IMR-90 (cell line): ENCODE results near the gene CIAO2A. TPM values are rescaled to one million over a fixed set of nuclear protein-coding genes. Genes with fewer than 3 reads are reported as not detected.

ENCODE experiments used
- ATAC-seq: fragments of 200-7000 bp; cut with Tn5 transposase; 2 replicates; pipeline ENCODE4 v1.9.1; 2020; ENCODE audit warnings: low read depth, mild to moderate bottlenecking, moderate library complexity
- BruUV-seq: library from RNA; stranded (reverse); fragments of 400-500 nt; replicated peaks from 2 replicates; lab custom pipeline; 2021; lab: Mats Ljungman, UMichigan
- CTCF ChIA-PET: fragments of 300-600 bp; formaldehyde crosslinking; extraction: SDS; loops from one replicate; lab custom pipeline; 2021; ENCODE audit warnings: antibody characterized with exemption; lab: Yijun Ruan, JAX
- POLR2A ChIA-PET: fragments of 300-600 bp; sonication (Branson Sonifier 250); formaldehyde crosslinking; loops from one replicate; lab custom pipeline; 2022; ENCODE audit warnings: antibody characterized with exemption; ENCODE audit not compliant: unreplicated experiment; lab: Charles Lee
- DNase-seq: peaks from one replicate; pipeline ENCODE4 v3.0.0; 2013
- H2AFZ ChIP-seq: replicated peaks from 2 replicates; pipeline ENCODE3; 2013; ENCODE audit warnings: low read length, mild to moderate bottlenecking; ENCODE audit not compliant: poor library complexity
- H2AK5ac ChIP-seq: 2 replicates; pipeline ENCODE4 v1.6.1; 2013; ENCODE audit warnings: low read depth, low read length, inconsistent platforms
- H2AK9ac ChIP-seq: replicated peaks from 2 replicates; pipeline ENCODE3; 2013; ENCODE audit warnings: mild to moderate bottlenecking, low read depth, low read length, moderate library complexity; ENCODE audit not compliant: poor library complexity
- H2BK120ac ChIP-seq: 2 replicates; pipeline ENCODE4 v1.6.1; 2013; ENCODE audit warnings: low read depth, low read length, inconsistent platforms
- H2BK15ac ChIP-seq: 3 replicates; pipeline ENCODE4 v1.6.1; 2013; ENCODE audit warnings: low read depth, low read length, inconsistent platforms
- H2BK20ac ChIP-seq: 2 replicates; pipeline ENCODE4 v1.6.1; 2013; ENCODE audit warnings: low read depth, mild to moderate bottlenecking, inconsistent platforms, low read length, moderate library complexity
- H2BK5ac ChIP-seq: 2 replicates; pipeline ENCODE4 v1.6.1; 2013; ENCODE audit warnings: mild to moderate bottlenecking, low read depth, low read length, inconsistent platforms; ENCODE audit not compliant: poor library complexity, severe bottlenecking
- H3K14ac ChIP-seq: replicated peaks from 2 replicates; pipeline ENCODE4 v1.6.1; 2013; ENCODE audit warnings: low read depth, low read length, inconsistent platforms
- H3K18ac ChIP-seq: 2 replicates; pipeline ENCODE4 v1.6.1; 2013; ENCODE audit warnings: low read depth, low read length, control low read depth
- H3K23ac ChIP-seq: 2 replicates; pipeline ENCODE4 v1.6.1; 2013; ENCODE audit warnings: low read depth, low read length, inconsistent platforms
- H3K27ac ChIP-seq: 2 replicates; pipeline ENCODE4 v1.5.1; 2013; ENCODE audit warnings: mild to moderate bottlenecking, control low read depth, low read length; ENCODE audit not compliant: insufficient read depth
- H3K27me3 ChIP-seq: 2 replicates; pipeline ENCODE4 v1.6.1; 2013; ENCODE audit warnings: low read length; ENCODE audit not compliant: control insufficient read depth, insufficient read depth
- H3K36me3 ChIP-seq: 2 replicates; pipeline ENCODE4 v1.6.1; 2013; ENCODE audit warnings: low read length, mixed read lengths; ENCODE audit not compliant: control insufficient read depth, insufficient read depth
- H3K4ac ChIP-seq: 2 replicates; pipeline ENCODE4 v1.6.1; 2013; ENCODE audit warnings: low read depth, low read length, inconsistent platforms
- H3K4me1 ChIP-seq: 2 replicates; pipeline ENCODE4 v1.6.1; 2013; ENCODE audit warnings: low read length, mixed read lengths; ENCODE audit not compliant: control insufficient read depth, insufficient read depth
- H3K4me2 ChIP-seq: 2 replicates; pipeline ENCODE4 v1.6.1; 2013; ENCODE audit warnings: low read depth, mild to moderate bottlenecking, control low read depth, low read length, moderate library complexity
- H3K4me3 ChIP-seq: 2 replicates; pipeline ENCODE4 v1.5.1; 2013; ENCODE audit warnings: low read depth, mild to moderate bottlenecking, control low read depth, low read length, moderate library complexity; ENCODE audit not compliant: insufficient read depth
- H3K56ac ChIP-seq: 2 replicates; pipeline ENCODE4 v1.6.1; 2013; ENCODE audit warnings: low read length, inconsistent platforms; ENCODE audit not compliant: insufficient read depth; ENCODE audit errors: extremely low read depth
- H3K79me1 ChIP-seq, 2 experiments: 2 replicates each; pipeline ENCODE4 v1.6.1; 2013; ENCODE audit warnings: low read length in 2 of 2, inconsistent platforms in 1 of 2, low read depth in 1 of 2
- H3K9ac ChIP-seq: 2 replicates; pipeline ENCODE4 v1.6.1; 2013; ENCODE audit warnings: low read depth, low read length, control low read depth
- H3K9me1 ChIP-seq: 2 replicates; pipeline ENCODE4 v1.6.1; 2013; ENCODE audit warnings: low read length, inconsistent platforms; ENCODE audit not compliant: insufficient read depth
- H3K9me3 ChIP-seq: 2 replicates; pipeline ENCODE4 v1.6.1; 2013; ENCODE audit warnings: low read length; ENCODE audit not compliant: control insufficient read depth, insufficient read depth
- H4K20me1 ChIP-seq: 2 replicates; pipeline ENCODE4 v1.6.1; 2013; ENCODE audit warnings: low read length, inconsistent platforms; ENCODE audit not compliant: insufficient read depth
- H4K5ac ChIP-seq: 2 replicates; pipeline ENCODE4 v1.6.1; 2013; ENCODE audit warnings: mild to moderate bottlenecking, low read depth, low read length, control low read depth
- H4K8ac ChIP-seq, 2 experiments: 2 replicates each; pipeline ENCODE4 v1.6.1; 2013; ENCODE audit warnings: low read depth in 2 of 2, low read length in 2 of 2, control low read depth in 1 of 2, inconsistent platforms in 1 of 2
- H4K91ac ChIP-seq: 2 replicates; pipeline ENCODE4 v1.6.1; 2013; ENCODE audit warnings: low read depth, low read length, inconsistent platforms; ENCODE audit not compliant: insufficient read depth
- CEBPB ChIP-seq: IDR thresholded peaks from 2 replicates; pipeline ENCODE4 v1.6.1; 2012; ENCODE audit warnings: low read depth, low read length, improper control_type of control experiment
- CHD1 ChIP-seq: IDR thresholded peaks from 2 replicates; pipeline ENCODE4 v1.6.1; 2012; ENCODE audit warnings: low read depth, low read length, improper control_type of control experiment
- CTCF ChIP-seq: conservative IDR thresholded peaks from 2 replicates; pipeline ENCODE4 v1.5.1; 2012; ENCODE audit warnings: mild to moderate bottlenecking, low read depth, low read length, improper control_type of control experiment
- ELK1 ChIP-seq: fragments of 150-350 bp; IDR thresholded peaks from 2 replicates; pipeline ENCODE4 v1.6.1; 2016; ENCODE audit warnings: low read depth, mild to moderate bottlenecking, low read length, moderate library complexity, borderline replicate concordance
- FOS ChIP-seq: fragments of 150-350 bp; IDR thresholded peaks from 2 replicates; pipeline ENCODE4 v1.6.1; 2016; ENCODE audit warnings: low read depth, low read length
- MAFK ChIP-seq: IDR thresholded peaks from 2 replicates; pipeline ENCODE4 v1.6.1; 2012; ENCODE audit warnings: low read depth, low read length, improper control_type of control experiment
- MAZ ChIP-seq: IDR thresholded peaks from 2 replicates; pipeline ENCODE4 v1.6.1; 2012; ENCODE audit warnings: low read depth, mild to moderate bottlenecking, low read length, improper control_type of control experiment, moderate library complexity, borderline replicate concordance
- MXI1 ChIP-seq: IDR thresholded peaks from 2 replicates; pipeline ENCODE4 v1.6.1; 2012; ENCODE audit warnings: low read depth, mild to moderate bottlenecking, low read length, moderate library complexity, borderline replicate concordance
- NFE2L2 ChIP-seq: fragments of 150-350 bp; IDR thresholded peaks from 2 replicates; pipeline ENCODE4 v1.6.1; 2016; ENCODE audit warnings: low read depth, mild to moderate bottlenecking, low read length
- POLR2A ChIP-seq: IDR thresholded peaks from 2 replicates; pipeline ENCODE4 v1.6.1; 2012; ENCODE audit warnings: mild to moderate bottlenecking, low read depth, low read length
- RAD21 ChIP-seq: IDR thresholded peaks from 2 replicates; pipeline ENCODE4 v1.6.1; 2012; ENCODE audit warnings: low read length, improper control_type of control experiment
- RCOR1 ChIP-seq: IDR thresholded peaks from 2 replicates; pipeline ENCODE4 v1.6.1; 2012; ENCODE audit warnings: mild to moderate bottlenecking, low read length, improper control_type of control experiment; ENCODE audit not compliant: insufficient replicate concordance
- RFX5 ChIP-seq: IDR thresholded peaks from 2 replicates; pipeline ENCODE4 v1.8.0; 2012; ENCODE audit warnings: low read depth, mild to moderate bottlenecking, low read length, moderate library complexity
- USF2 ChIP-seq: fragments of 150-350 bp; IDR thresholded peaks from 2 replicates; pipeline ENCODE4 v1.6.1; 2017; ENCODE audit warnings: mild to moderate bottlenecking, antibody characterized with exemption, low read length, low read depth
- WGBS, 2 experiments: methylation state at CpG; one replicate each; pipeline versions ENCODE4 v1.1.5 to v1.1.7; 2013; ENCODE audit warnings: missing lambda C conversion rate in 2 of 2; ENCODE audit not compliant: insufficient read length in 1 of 2; ENCODE audit errors: extremely low coverage in 2 of 2; 5-methylcytosine and 5-hydroxymethylcytosine counted together
- dilution Hi-C: fragments of 300-500 bp; cut with HindIII; formaldehyde crosslinking; loops from one replicate; pipeline ENCODE4 v1.14.3; 2018; ENCODE audit warnings: low sequenced_read_pairs; ENCODE audit not compliant: unreplicated experiment
- in situ Hi-C: fragments of 300-500 bp; cut with MboI; formaldehyde crosslinking; loops from 3 replicates; pipeline ENCODE4 v1.14.3; 2019; ENCODE audit warnings: low sequenced_read_pairs, inconsistent platforms, mixed read lengths
- intact Hi-C: fragments of 100-400 bp; cut with micrococcal nuclease; formaldehyde crosslinking; loops from 2 replicates; pipeline ENCODE4 v1.10.0; 2022
- polyA plus RNA-seq, 3 experiments: library from polyadenylated mRNA; depleted of rRNA; stranded (reverse); fragments of >200 nt; gene quantifications; 2 replicates each; pipeline ENCODE4 v1.2.3, GENCODE V29; 2012; ENCODE audit warnings: low replicate concordance in 1 of 3
- total RNA-seq: library from RNA; depleted of rRNA; stranded (reverse); fragments of >200 nt; gene quantifications from 2 replicates; pipeline ENCODE4 v1.2.3, GENCODE V29; 2012

The CIAO2A gene
- total and polyA plus RNA-seq, 2 of the 4 experiments (the other 2 are of a cell fraction) = 36.7 to 38.3 TPM

GRCh38 chr15:64029110-64029509, 64.5 kb downstream of the CIAO2A start:
- Histone ChIP-seq H4K20me1 (no peaks in the 10 kb centered on the region), H3K27ac (no peak overlapping the region), H3K36me3 (no peaks in the 10 kb centered on the region), H3K9me1 (no peaks in the 10 kb centered on the region), H3K9ac (no peak overlapping the region), H3K79me1 (no peaks in the 10 kb centered on the region), H3K4ac (no peak overlapping the region), H3K9me3 (no peaks in the 10 kb centered on the region), H3K4me1 (peaks cover 3% of the 10 kb centered on the region; the same call in 1 of the 2 replicates), H3K23ac (no peak overlapping the region), H2AK9ac (no peak overlapping the region), H3K4me2 (no peak overlapping the region), H4K8ac (no peak overlapping the region), H4K91ac (no peak overlapping the region), H3K18ac (no peak overlapping the region), H2BK20ac (no peak overlapping the region), H2BK5ac (no peak overlapping the region), H3K56ac (no peak overlapping the region), H2AK5ac (no peak overlapping the region), H3K27me3 (peaks cover 21% of the 10 kb centered on the region), H2BK15ac (no peak overlapping the region), H2AFZ (no peak overlapping the region), H2BK120ac (no peak overlapping the region), H3K14ac (no peak overlapping the region), H3K4me3 (no peak overlapping the region), H4K5ac (no peak overlapping the region)
- DNase-seq = no peak
- intact Hi-C loops (no loop called here), in situ Hi-C loops (loop anchor here (25.0 kb wide), 1 partner anchor 167 kb away; no protein-coding TSS in a partner anchor), dilution Hi-C loops (no loop called here)
- TF ChIP-seq MAZ = no peak
- TF ChIP-seq RFX5 = no peak
- TF ChIP-seq USF2 = no peak
- TF ChIP-seq CEBPB = no peak
- no peak for TF ChIP-seq MXI1
- no peak for TF ChIP-seq MAFK
- no peak for TF ChIP-seq CTCF
- TF ChIP-seq CHD1 = no peak
- no peak for TF ChIP-seq NFE2L2
- no peak for TF ChIP-seq FOS
- no peak for TF ChIP-seq POLR2A
- no peak for TF ChIP-seq ELK1
- no peak for TF ChIP-seq RCOR1
- no peak for TF ChIP-seq RAD21
- ATAC-seq = no peak
- ChIA-PET POLR2A (no interaction called here), CTCF (interaction anchor here (0.6 kb wide), 1 partner anchor 166 kb away, joined by 3 read pairs; no protein-coding TSS in a partner anchor)
- 92% methylated on average over 2 of the region's 8 CpGs; no CpG with 5 or more reads in 1 of the 2 experiments for WGBS, 2 experiments
- no TSS peak for BruUV-seq
